D341Med (cell line): Measurements from ENCODE around the gene CTDP1.

Experiments
- DNase-seq: peaks from one replicate; pipeline ENCODE4 v3.0.0; 2012; ENCODE audit warnings: low spot score

CTDP1 gene

GRCh38 chr18:79796531-79797405 is 117.2 kb downstream of the CTDP1 start:
- DNase-seq: no peak

- peak; percentile 92 for DNase-seq
Observed at GRCh38 chr18:79797518-79798345, 118.1 kb downstream of the CTDP1 start, which contains the start of gene KCNG2. Gene KCNG2 (plus strand): TSS chr18:79797938. CDS start chr18:79863668, 65,730 bp downstream.

- peak; percentile 70 for DNase-seq
Observed at GRCh38 chr18:79798346-79798998, 118.9 kb downstream of the CTDP1 start.

DNA sequence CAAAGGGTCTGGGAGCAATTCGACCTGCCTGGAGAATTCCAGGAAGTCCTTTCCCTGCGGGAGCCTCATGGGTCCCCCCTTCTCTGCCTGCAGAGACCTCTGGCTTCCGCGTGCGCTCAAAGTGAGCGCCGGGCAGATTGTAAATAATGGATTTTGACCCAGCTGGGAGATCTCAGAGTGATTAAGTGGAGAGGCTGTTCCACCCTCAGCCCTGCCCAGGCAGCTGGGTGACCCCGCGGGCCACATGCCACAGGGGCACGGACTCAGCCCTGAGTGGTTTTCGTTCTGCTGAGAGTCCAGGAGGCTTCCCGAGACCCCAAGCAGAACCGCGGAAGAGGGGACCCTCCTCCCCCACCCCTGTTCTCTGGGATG is 119.4 kb downstream of the CTDP1 start:
- no peak for DNase-seq

DNA sequence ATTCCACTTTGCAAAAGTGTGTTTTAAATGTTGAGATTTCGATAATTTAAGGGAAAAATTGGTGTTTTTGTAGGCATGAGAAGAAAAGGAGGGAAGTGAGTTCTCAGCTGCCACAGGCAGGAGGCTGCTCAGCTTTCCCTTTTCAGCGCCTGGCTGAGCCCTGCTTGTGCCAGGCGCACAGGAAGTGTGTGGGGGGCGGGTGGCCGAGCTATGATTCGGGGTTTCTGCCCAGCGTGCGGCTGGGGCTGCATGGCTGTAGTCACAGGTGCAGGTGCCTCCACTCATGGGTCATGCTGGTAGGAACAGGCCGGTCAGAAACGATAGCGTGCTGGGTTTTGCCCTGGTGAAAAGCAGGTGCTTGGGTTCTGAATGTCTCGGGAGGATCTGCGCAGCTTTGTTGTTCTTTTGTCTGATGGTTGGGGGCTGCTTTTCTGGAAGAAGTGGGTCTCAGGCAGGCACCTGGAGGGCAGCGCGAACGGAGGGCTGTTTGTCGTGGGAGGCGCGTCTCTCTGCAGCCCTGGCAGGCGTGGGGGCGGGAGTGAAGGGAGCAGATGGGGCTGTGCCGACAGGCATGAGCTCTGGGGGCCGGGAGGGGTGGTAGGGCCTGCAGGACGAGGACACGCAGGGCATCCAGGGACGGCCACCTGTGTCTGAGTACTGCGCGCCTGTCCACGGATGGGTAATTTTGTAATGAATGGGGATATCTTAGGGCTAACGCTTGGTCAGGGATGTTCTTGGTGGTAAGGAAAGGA is 120.2 kb downstream of the CTDP1 start:
- peak; percentile 42 for DNase-seq

GRCh38 chr18:79800371-79801180 is 121.0 kb downstream of the CTDP1 start:
- DNase-seq: peak; percentile 40

DNA sequence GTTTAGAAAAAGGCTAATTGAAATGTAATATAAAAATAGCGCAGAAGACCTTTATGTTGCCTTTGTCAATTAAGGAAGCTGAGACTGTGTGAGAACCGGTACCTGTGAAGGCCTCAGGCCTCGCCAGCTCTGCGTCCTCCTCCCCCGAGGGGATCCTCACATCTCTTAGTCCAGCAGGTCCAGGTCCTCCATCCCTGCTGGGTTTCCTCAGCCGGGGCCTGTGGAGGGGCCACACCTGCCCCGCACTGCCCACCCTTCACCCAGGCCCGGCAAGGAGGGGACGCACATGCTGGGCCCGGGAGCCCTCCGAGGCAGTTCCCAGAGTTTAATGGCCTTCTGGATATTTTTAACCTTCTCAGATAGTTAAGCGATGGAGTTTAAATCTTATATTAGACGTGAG is 121.6 kb downstream of the CTDP1 start:
- peak; percentile 27 for DNase-seq

DNA sequence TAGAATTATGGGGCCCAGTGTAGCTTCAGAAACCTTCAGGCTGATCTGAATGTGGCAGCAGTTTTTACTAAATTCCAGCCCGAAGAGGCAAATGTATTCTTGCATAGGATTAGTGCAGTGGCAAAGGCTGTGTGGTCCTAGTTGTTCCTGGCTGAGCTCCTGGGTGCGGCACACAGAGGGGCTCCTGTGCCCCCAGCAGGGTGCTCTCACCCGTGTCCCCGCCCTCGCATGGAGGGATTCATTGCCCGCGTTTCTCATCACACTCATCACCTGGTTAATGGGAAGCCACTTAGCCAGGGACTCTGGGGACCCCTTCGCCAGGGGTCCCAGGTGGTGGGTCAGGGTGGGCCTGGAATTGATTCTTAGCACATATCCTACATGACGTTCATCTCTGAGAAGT is 122.0 kb downstream of the CTDP1 start:
- peak; percentile 33 for DNase-seq

- DNase-seq: peak; percentile 31
Observed at GRCh38 chr18:79802298-79802697, 122.7 kb downstream of the CTDP1 start.

GRCh38 chr18:79803611-79804051 is 124.0 kb downstream of the CTDP1 start:
- DNase-seq: peak; percentile 33
